Activated CD8-positive, alpha-beta T cell treated with anti-CD3 and anti-CD28 coated beads for 36 hours (primary cell): ENCODE results near the gene TRIM3. TPM values are rescaled to one million over a fixed set of nuclear protein-coding genes. Genes with fewer than 3 reads are reported as not detected.

Experiments
- ATAC-seq: fragments of 200-7000 bp; cut with Tn5 transposase; one replicate; pipeline ENCODE4 v1.10.0; 2021; ENCODE audit warnings: mild to moderate bottlenecking, moderate library complexity
- CTCF ChIA-PET: fragments of 350-600 bp; sonication (Branson Sonifier 250); formaldehyde crosslinking; loops from one replicate; lab custom pipeline; 2021; ENCODE audit warnings: antibody characterized with exemption; lab: Charles Lee
- POLR2A ChIA-PET: fragments of 350-600 bp; sonication (Branson Sonifier 250); formaldehyde crosslinking; loops from one replicate; lab custom pipeline; 2021; ENCODE audit warnings: antibody characterized with exemption; lab: Charles Lee
- DNase-seq: peaks from one replicate; pipeline ENCODE4 v3.0.0-alpha.2; 2020
- H3K27ac Mint-ChIP-seq: one replicate; pipeline ENCODE4 v1.8.0; 2021; ENCODE audit warnings: mild to moderate bottlenecking, mixed read lengths
- H3K27me3 Mint-ChIP-seq: one replicate; pipeline ENCODE4 v1.8.0; 2021; ENCODE audit warnings: mixed read lengths
- H3K36me3 Mint-ChIP-seq: one replicate; pipeline ENCODE4 v1.8.0; 2021; ENCODE audit warnings: low read depth, mixed read lengths
- H3K4me1 Mint-ChIP-seq: one replicate; pipeline ENCODE4 v1.8.0; 2021; ENCODE audit warnings: low read depth, mixed read lengths
- H3K4me3 Mint-ChIP-seq: one replicate; pipeline ENCODE4 v1.8.0; 2021; ENCODE audit warnings: mild to moderate bottlenecking, moderate library complexity, mixed read lengths
- H3K9me3 Mint-ChIP-seq: one replicate; pipeline ENCODE4 v1.8.0; 2021; ENCODE audit warnings: mixed read lengths
- CTCF ChIP-seq: fragments of 200-600 bp; IDR thresholded peaks from one replicate; pipeline ENCODE4 v1.8.0; 2022; ENCODE audit warnings: antibody characterized with exemption, mild to moderate bottlenecking
- intact Hi-C: fragments of 100-400 bp; cut with micrococcal nuclease; formaldehyde crosslinking; loops from one replicate; pipeline ENCODE4 v1.10.0; 2022
- total RNA-seq, 2 experiments: library from RNA; stranded (reverse); gene quantifications; one replicate each; pipeline ENCODE4 v1.2.3, GENCODE V29; 2021

Gene TRIM3
- total RNA-seq, 2 experiments from 2014 or later = 4.4 to 5.5 TPM

- peak; percentile 72 for ATAC-seq
- POLR2A ChIA-PET = interaction anchor here (0.6 to 3.4 kb wide), 10 partner anchors 10 to 100 kb away, joined by 3 to 17 read pairs (median 3); partner anchors contain the start of gene SMPD1
- Mint-ChIP-seq H3K4me1 (peaks cover 4% of the 10 kb centered on the region), H3K27ac (peak within 1 kb of the TSS; percentile 75), H3K36me3 (no peaks in the 10 kb centered on the region), H3K9me3 (no peaks in the 10 kb centered on the region), H3K27me3 (peaks cover 8% of the 10 kb centered on the region), H3K4me3 (no peak within 1 kb of the TSS)
- CTCF ChIA-PET = interaction anchor here (1.0 to 7.3 kb wide), 11 partner anchors 8 to 112 kb away, joined by 3 to 60 read pairs (median 6); partner anchors contain the start of gene SMPD1
- DNase-seq = peak; percentile 69
- intact Hi-C loops = no loop called here
- no peak for TF ChIP-seq CTCF
These were observed 54.6 kb downstream of the TRIM3 start, which contains the start of gene APBB1 for GRCh38 chr11:6419009-6419631. Gene APBB1 (minus strand): TSS chr11:6419094. CDS start chr11:6411347, 7,747 bp downstream.

GRCh38 chr11:6418557-6419008 lies 55.2 kb downstream of the TRIM3 start:
- CTCF ChIA-PET = interaction anchor here (1.0 to 7.3 kb wide), 12 partner anchors 8 to 113 kb away, joined by 3 to 60 read pairs (median 6); partner anchors contain the start of gene SMPD1
- Mint-ChIP-seq H3K4me1 (peaks cover 4% of the 10 kb centered on the region), H3K4me3 (no peak overlapping the region), H3K36me3 (no peaks in the 10 kb centered on the region), H3K27ac (peak overlapping the region; percentile 40), H3K9me3 (no peaks in the 10 kb centered on the region), H3K27me3 (peaks cover 8% of the 10 kb centered on the region)
- intact Hi-C loops = no loop called here
- DNase-seq (peak; percentile 22), ATAC-seq (no peak)
- POLR2A ChIA-PET = interaction anchor here (0.8 to 3.4 kb wide), 7 partner anchors 12 to 327 kb away, joined by 3 to 17 read pairs (median 3); partner anchors contain the start of gene SMPD1
- no peak for TF ChIP-seq CTCF

GRCh38 chr11:6417907-6418556 lies 55.7 kb downstream of the TRIM3 start:
- no peak for DNase-seq
- no peak for TF ChIP-seq CTCF
- H3K27ac Mint-ChIP-seq = no peak overlapping the region
- H3K36me3 Mint-ChIP-seq = no peaks in the 10 kb centered on the region
- POLR2A ChIA-PET = interaction anchor here (0.6 to 3.4 kb wide), 6 partner anchors 11 to 328 kb away, joined by 3 to 17 read pairs (median 3); no protein-coding TSS in a partner anchor
- peaks cover 7% of the 10 kb centered on the region for H3K4me1 Mint-ChIP-seq
- H3K4me3 Mint-ChIP-seq = no peak overlapping the region
- peaks cover 8% of the 10 kb centered on the region for H3K27me3 Mint-ChIP-seq
- intact Hi-C loops = no loop called here
- CTCF ChIA-PET = interaction anchor here (0.7 to 7.3 kb wide), 8 partner anchors 9 to 64 kb away, joined by 4 to 60 read pairs (median 6); partner anchors contain the start of genes ARFIP2, SMPD1 and TIMM10B
- ATAC-seq = no peak
- no peaks in the 10 kb centered on the region for H3K9me3 Mint-ChIP-seq

- no peaks in the 10 kb centered on the region for H3K36me3 Mint-ChIP-seq
- no peak for DNase-seq
- peaks cover under 1% of the 10 kb centered on the region for H3K27me3 Mint-ChIP-seq
- H3K27ac Mint-ChIP-seq = no peak overlapping the region
- CTCF ChIA-PET = interaction anchor here (0.6 to 0.7 kb wide), 2 partner anchors 28 to 37 kb away, joined by 3 to 4 read pairs; no protein-coding TSS in a partner anchor
- intact Hi-C loops = no loop called here
- ATAC-seq = no peak
- no peaks in the 10 kb centered on the region for H3K9me3 Mint-ChIP-seq
- no peak for TF ChIP-seq CTCF
- no peak overlapping the region for H3K4me3 Mint-ChIP-seq
- peaks cover 20% of the 10 kb centered on the region for H3K4me1 Mint-ChIP-seq
- POLR2A ChIA-PET = interaction anchor here (1.4 kb wide), 1 partner anchor 12 kb away, joined by 5 read pairs; no protein-coding TSS in a partner anchor
These were observed 57.9 kb downstream of the TRIM3 start for GRCh38 chr11:6415797-6416196.
